Endothelial cell (in vitro differentiated cells): ENCODE results near the gene UACA. TPM values are rescaled to one million over a fixed set of nuclear protein-coding genes. Genes with fewer than 3 reads are reported as not detected.

Experiments used
- DNase-seq: peaks from one replicate; pipeline ENCODE4 v3.0.0; 2021; ENCODE audit warnings: low spot score
- H3K27ac Mint-ChIP-seq: one replicate; pipeline ENCODE4 v1.8.0; 2021; ENCODE audit warnings: mixed read lengths, inconsistent platforms; ENCODE audit not compliant: unreplicated experiment
- H3K27me3 Mint-ChIP-seq: one replicate; pipeline ENCODE4 v1.8.0; 2021; ENCODE audit warnings: mild to moderate bottlenecking, moderate library complexity, mixed read lengths, inconsistent platforms; ENCODE audit not compliant: unreplicated experiment
- H3K36me3 Mint-ChIP-seq: one replicate; pipeline ENCODE4 v1.8.0; 2021; ENCODE audit warnings: mild to moderate bottlenecking, low read depth, mixed read lengths, inconsistent platforms; ENCODE audit not compliant: unreplicated experiment
- H3K4me1 Mint-ChIP-seq: one replicate; pipeline ENCODE4 v1.8.0; 2021; ENCODE audit warnings: mild to moderate bottlenecking, mixed read lengths, inconsistent platforms; ENCODE audit not compliant: unreplicated experiment
- H3K4me3 Mint-ChIP-seq: one replicate; pipeline ENCODE4 v1.8.0; 2021; ENCODE audit warnings: mild to moderate bottlenecking, mixed read lengths, inconsistent platforms; ENCODE audit not compliant: unreplicated experiment
- H3K9me3 Mint-ChIP-seq: one replicate; pipeline ENCODE4 v1.8.0; 2021; ENCODE audit warnings: mixed read lengths, inconsistent platforms; ENCODE audit not compliant: unreplicated experiment
- CTCF ChIP-seq: fragments of 200-600 bp; sonication (generic); IDR thresholded peaks from one replicate; pipeline ENCODE4 v1.5.0; 2021; ENCODE audit warnings: antibody characterized with exemption; ENCODE audit not compliant: unreplicated experiment
- total RNA-seq: library from RNA; stranded (reverse); fragmentation: NEBNext Ultra II Directional; extraction: Animal tissue kit (Norgen Biotek cat#: 25700); gene quantifications from one replicate; pipeline ENCODE4 v1.2.1, GENCODE V29; 2021; ENCODE audit not compliant: unreplicated experiment

The UACA gene
- total RNA-seq, 1 donor from 2014 or later: 34.2 TPM

DNA sequence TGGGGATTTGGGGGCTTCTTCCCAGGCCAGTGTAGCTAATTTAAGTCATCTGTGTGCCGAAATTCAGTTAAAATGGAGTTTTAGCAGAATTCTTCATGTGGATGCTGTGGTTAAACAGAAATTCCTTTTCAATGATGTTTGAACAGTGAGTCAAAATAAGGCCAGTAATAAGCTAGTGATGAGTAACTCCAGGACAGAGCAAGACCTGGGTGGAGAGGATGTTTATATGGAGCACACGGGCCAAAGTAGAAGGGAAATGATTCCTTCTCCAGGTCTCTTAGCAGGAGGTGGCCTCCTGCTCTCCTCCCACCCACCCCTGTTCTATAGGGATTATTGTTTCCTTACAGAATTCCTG is 31.9 kb upstream of the UACA start:
- H3K27ac Mint-ChIP-seq: no peak overlapping the region
- no peaks in the 10 kb centered on the region for H3K9me3 Mint-ChIP-seq
- TF ChIP-seq CTCF: no peak
- H3K36me3 Mint-ChIP-seq: no peaks in the 10 kb centered on the region
- H3K4me3 Mint-ChIP-seq: no peak overlapping the region
- no peaks in the 10 kb centered on the region for H3K27me3 Mint-ChIP-seq
- peaks cover 4% of the 10 kb centered on the region for H3K4me1 Mint-ChIP-seq
- DNase-seq: no peak

- no peak overlapping the region for H3K4me3 Mint-ChIP-seq
- H3K4me1 Mint-ChIP-seq: peaks cover 3% of the 10 kb centered on the region
- H3K9me3 Mint-ChIP-seq: no peaks in the 10 kb centered on the region
- TF ChIP-seq CTCF: no peak
- H3K36me3 Mint-ChIP-seq: no peaks in the 10 kb centered on the region
- no peak overlapping the region for H3K27ac Mint-ChIP-seq
- H3K27me3 Mint-ChIP-seq: no peaks in the 10 kb centered on the region
- DNase-seq: no peak
Observed at GRCh38 chr15:70794596-70795310, 31.4 kb upstream of the UACA start.

GRCh38 chr15:70793694-70794093 is 30.3 kb upstream of the UACA start:
- Mint-ChIP-seq H3K4me1 (peaks cover 3% of the 10 kb centered on the region), H3K36me3 (no peaks in the 10 kb centered on the region), H3K4me3 (no peak overlapping the region), H3K27ac (no peak overlapping the region), H3K9me3 (no peaks in the 10 kb centered on the region), H3K27me3 (no peaks in the 10 kb centered on the region)
- DNase-seq: no peak
- no peak for TF ChIP-seq CTCF

DNA sequence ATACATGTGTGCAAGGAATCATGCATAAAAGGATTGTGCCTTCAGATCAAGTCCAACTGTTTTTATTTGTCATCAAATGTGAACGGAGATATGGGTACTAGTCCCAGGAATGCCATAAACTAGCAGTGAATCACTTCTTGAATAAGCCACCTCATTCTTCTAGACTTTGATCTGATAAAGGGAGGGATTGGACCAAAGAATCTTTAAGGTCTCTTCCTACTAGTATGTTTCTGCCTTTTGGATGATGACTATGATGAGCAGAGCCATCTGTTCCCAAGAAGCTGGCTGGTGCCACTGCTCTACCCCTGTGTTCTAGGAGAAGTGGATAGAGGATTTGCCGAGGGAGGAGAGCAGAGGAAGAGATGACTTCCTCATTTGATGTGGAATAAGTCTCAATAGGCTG is 28.8 kb upstream of the UACA start:
- Mint-ChIP-seq H3K4me1 (peaks cover 3% of the 10 kb centered on the region), H3K9me3 (no peaks in the 10 kb centered on the region), H3K27ac (no peak overlapping the region), H3K4me3 (no peak overlapping the region), H3K36me3 (no peaks in the 10 kb centered on the region), H3K27me3 (no peaks in the 10 kb centered on the region)
- no peak for TF ChIP-seq CTCF
- DNase-seq: no peak

- TF ChIP-seq CTCF: no peak
- Mint-ChIP-seq H3K27me3 (no peaks in the 10 kb centered on the region), H3K36me3 (no peaks in the 10 kb centered on the region), H3K27ac (no peak overlapping the region), H3K4me1 (peaks cover 3% of the 10 kb centered on the region), H3K9me3 (no peaks in the 10 kb centered on the region), H3K4me3 (no peak overlapping the region)
- no peak for DNase-seq
Observed at GRCh38 chr15:70791259-70791658, 27.9 kb upstream of the UACA start.
